Suprapubic skin (tissue), 3 donors: ENCODE data around the gene PCDHGA7.
"Not testable (repeated sequence)": the region's sequence is repeated elsewhere in the genome, so short reads cannot be mapped to it uniquely, and the experiment has no call there.

Experiments used
- EP300 ChIP-seq: sonication (generic); formaldehyde crosslinking; IDR thresholded peaks from one replicate; pipeline ENCODE4 v1.6.1; 2017; ENCODE audit warnings: antibody characterized with exemption
- POLR2A ChIP-seq, 2 donors: fragments of 450-650 bp; IDR thresholded peaks; one replicate each; pipeline ENCODE4 v1.6.1; 2017; ENCODE audit warnings: antibody characterized with exemption in 2 of 2, mild to moderate bottlenecking in 2 of 2, moderate library complexity in 2 of 2
- TF ChIP-seq, protein P1 (sequence below), 2 donors: fragments of 200-600 bp in 1 of 2; fragments of 450-650 bp in 1 of 2; sonication (generic) in 1 of 2; IDR thresholded peaks; one replicate each; pipeline ENCODE4 v1.5.1; 2016 to 2019; ENCODE audit warnings: antibody characterized with exemption in 2 of 2, mild to moderate bottlenecking in 1 of 2, moderate library complexity in 1 of 2

DNA sequence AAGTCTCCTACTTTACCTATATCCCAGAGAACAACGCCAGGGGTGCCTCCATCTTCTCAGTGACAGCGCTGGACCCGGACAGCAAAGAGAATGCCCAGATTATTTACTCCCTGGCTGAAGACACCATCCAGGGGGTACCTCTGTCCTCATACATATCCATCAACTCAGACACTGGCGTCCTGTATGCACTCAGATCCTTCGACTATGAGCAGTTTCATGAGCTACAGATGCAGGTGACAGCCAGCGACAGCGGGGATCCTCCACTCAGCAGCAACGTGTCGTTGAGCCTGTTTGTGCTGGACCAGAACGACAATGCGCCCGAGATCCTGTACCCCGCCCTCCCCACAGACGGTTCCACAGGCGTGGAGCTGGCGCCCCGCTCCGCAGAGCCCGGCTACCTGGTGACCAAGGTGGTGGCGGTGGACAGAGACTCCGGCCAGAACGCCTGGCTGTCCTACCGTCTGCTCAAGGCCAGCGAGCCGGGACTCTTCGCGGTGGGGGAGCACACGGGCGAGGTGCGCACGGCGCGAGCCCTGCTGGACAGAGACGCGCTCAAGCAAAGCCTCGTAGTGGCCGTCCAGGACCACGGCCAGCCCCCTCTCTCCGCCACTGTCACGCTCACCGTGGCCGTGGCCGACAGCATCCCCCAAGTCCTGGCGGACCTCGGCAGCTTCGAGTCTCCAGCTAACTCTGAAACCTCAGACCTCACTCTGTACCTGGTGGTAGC is 32.2 kb downstream of the PCDHGA7 start:
- TF ChIP-seq, protein P1, sequence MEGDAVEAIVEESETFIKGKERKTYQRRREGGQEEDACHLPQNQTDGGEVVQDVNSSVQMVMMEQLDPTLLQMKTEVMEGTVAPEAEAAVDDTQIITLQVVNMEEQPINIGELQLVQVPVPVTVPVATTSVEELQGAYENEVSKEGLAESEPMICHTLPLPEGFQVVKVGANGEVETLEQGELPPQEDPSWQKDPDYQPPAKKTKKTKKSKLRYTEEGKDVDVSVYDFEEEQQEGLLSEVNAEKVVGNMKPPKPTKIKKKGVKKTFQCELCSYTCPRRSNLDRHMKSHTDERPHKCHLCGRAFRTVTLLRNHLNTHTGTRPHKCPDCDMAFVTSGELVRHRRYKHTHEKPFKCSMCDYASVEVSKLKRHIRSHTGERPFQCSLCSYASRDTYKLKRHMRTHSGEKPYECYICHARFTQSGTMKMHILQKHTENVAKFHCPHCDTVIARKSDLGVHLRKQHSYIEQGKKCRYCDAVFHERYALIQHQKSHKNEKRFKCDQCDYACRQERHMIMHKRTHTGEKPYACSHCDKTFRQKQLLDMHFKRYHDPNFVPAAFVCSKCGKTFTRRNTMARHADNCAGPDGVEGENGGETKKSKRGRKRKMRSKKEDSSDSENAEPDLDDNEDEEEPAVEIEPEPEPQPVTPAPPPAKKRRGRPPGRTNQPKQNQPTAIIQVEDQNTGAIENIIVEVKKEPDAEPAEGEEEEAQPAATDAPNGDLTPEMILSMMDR (IDR thresholded peaks at IDR 0.05): not testable (repeated sequence)
- TF ChIP-seq EP300; POLR2A (IDR thresholded peaks at IDR 0.05): not testable (repeated sequence)
